GM21515 (cell line): ENCODE data around the gene SETX.
"Not testable (repeated sequence)": the region's sequence is repeated elsewhere in the genome, so short reads cannot be mapped to it uniquely, and the experiment has no call there.

Source experiments
- ATAC-seq: cut with Tn5 transposase; IDR thresholded peaks from one replicate; pipeline ENCODE4 v1.9.1; 2021; ENCODE audit not compliant: unreplicated experiment

Gene SETX

GRCh38 chr9:132354637-132355355 lies at the start of gene SETX:
SETX (minus strand) TSS chr9:132354986; CDS start chr9:132349428, 5,558 bp downstream.
- ATAC-seq: peak; percentile 80

- no peak for ATAC-seq
Measured at GRCh38 chr9:132404228-132404881, 49.6 kb upstream of the SETX start.

- no peak for ATAC-seq
Measured at GRCh38 chr9:132401824-132402223, 47.0 kb upstream of the SETX start.

- no peak for ATAC-seq
Measured at GRCh38 chr9:132395560-132395959, 40.8 kb upstream of the SETX start.

- no peak for ATAC-seq
Measured at GRCh38 chr9:132391449-132391848, 36.7 kb upstream of the SETX start.

- no peak for ATAC-seq
Measured at GRCh38 chr9:132390966-132391365, 36.2 kb upstream of the SETX start.

- ATAC-seq: no peak
Measured at GRCh38 chr9:132387133-132387532, 32.3 kb upstream of the SETX start.

- peak; percentile 42 for ATAC-seq
Measured at GRCh38 chr9:132384376-132384775, 29.6 kb upstream of the SETX start.

GRCh38 chr9:132383462-132383883 lies 28.7 kb upstream of the SETX start:
- no peak for ATAC-seq

- ATAC-seq: peak; percentile 54
Measured at GRCh38 chr9:132381966-132382541, 27.3 kb upstream of the SETX start.

- ATAC-seq: not testable (repeated sequence)
Measured at GRCh38 chr9:132378416-132378815, 23.6 kb upstream of the SETX start.

- ATAC-seq: not testable (repeated sequence)
Measured at GRCh38 chr9:132377769-132378168, 23.0 kb upstream of the SETX start.

- no peak for ATAC-seq
Measured at GRCh38 chr9:132372177-132373095, 17.6 kb upstream of the SETX start.

GRCh38 chr9:132370592-132370991 lies 15.8 kb upstream of the SETX start:
- no peak for ATAC-seq

GRCh38 chr9:132369421-132369820 lies 14.6 kb upstream of the SETX start:
- no peak for ATAC-seq

GRCh38 chr9:132367613-132368313 lies 13.0 kb upstream of the SETX start:
- no peak for ATAC-seq

- no peak for ATAC-seq
Measured at GRCh38 chr9:132366481-132366880, 11.7 kb upstream of the SETX start.

- ATAC-seq: no peak
Measured at GRCh38 chr9:132365986-132366385, 11.2 kb upstream of the SETX start.

- ATAC-seq: no peak
Measured at GRCh38 chr9:132364068-132364467, 9.3 kb upstream of the SETX start.

GRCh38 chr9:132357764-132358163 lies 3.0 kb upstream of the SETX start:
- no peak for ATAC-seq
